VCaP (cell line): Measurements from ENCODE around the gene P2RY14.

Experiments used
- H3K27ac ChIP-seq: fragments of 450-650 bp; 2 replicates; pipeline ENCODE4 v1.5.1; 2017
- TF ChIP-seq, protein P1 (sequence below): fragments of 450-650 bp; conservative IDR thresholded peaks from 2 replicates; pipeline ENCODE4 v1.5.1; 2017; ENCODE audit warnings: mild to moderate bottlenecking, moderate library complexity

P2RY14 gene

DNA sequence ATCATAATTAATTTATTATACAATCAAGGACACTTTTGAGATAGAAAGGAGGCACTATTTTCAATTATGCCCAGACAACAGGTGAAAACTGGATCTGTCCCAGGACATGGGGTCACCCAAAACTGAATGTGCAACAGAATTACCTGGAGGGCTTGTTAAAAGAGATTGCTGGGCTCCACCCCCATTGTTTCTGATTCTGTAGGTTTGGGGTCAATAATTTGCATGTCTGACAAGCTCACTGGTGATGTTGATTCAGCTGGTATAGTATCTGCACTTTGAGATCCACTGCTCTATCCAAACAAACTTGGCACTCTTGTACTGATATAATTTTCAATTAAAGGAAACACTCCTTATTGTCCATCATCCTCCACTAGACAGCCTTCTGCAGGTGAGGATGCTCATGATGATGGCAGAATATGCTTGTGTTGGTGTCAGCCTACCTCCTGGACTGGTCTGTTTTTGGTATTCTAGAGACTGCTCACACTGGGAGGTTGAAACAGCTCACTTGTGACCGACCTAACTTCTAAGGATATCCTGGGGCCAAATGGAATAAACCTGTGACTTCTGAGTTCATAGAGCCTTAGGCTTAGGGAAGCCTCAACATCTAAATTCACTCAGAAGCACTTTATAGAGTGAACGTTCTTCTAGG, 2.2 kb downstream of the P2RY14 start:
- H3K27ac ChIP-seq = no peak overlapping the region
- TF ChIP-seq, protein P1, sequence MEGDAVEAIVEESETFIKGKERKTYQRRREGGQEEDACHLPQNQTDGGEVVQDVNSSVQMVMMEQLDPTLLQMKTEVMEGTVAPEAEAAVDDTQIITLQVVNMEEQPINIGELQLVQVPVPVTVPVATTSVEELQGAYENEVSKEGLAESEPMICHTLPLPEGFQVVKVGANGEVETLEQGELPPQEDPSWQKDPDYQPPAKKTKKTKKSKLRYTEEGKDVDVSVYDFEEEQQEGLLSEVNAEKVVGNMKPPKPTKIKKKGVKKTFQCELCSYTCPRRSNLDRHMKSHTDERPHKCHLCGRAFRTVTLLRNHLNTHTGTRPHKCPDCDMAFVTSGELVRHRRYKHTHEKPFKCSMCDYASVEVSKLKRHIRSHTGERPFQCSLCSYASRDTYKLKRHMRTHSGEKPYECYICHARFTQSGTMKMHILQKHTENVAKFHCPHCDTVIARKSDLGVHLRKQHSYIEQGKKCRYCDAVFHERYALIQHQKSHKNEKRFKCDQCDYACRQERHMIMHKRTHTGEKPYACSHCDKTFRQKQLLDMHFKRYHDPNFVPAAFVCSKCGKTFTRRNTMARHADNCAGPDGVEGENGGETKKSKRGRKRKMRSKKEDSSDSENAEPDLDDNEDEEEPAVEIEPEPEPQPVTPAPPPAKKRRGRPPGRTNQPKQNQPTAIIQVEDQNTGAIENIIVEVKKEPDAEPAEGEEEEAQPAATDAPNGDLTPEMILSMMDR = no peak

GRCh38 chr3:151275091-151275490, 3.3 kb downstream of the P2RY14 start:
- TF ChIP-seq, protein P1 = no peak
- no peak overlapping the region for H3K27ac ChIP-seq

GRCh38 chr3:151269631-151270030, 8.7 kb downstream of the P2RY14 start:
- TF ChIP-seq, protein P1 = no peak
- no peak overlapping the region for H3K27ac ChIP-seq

DNA sequence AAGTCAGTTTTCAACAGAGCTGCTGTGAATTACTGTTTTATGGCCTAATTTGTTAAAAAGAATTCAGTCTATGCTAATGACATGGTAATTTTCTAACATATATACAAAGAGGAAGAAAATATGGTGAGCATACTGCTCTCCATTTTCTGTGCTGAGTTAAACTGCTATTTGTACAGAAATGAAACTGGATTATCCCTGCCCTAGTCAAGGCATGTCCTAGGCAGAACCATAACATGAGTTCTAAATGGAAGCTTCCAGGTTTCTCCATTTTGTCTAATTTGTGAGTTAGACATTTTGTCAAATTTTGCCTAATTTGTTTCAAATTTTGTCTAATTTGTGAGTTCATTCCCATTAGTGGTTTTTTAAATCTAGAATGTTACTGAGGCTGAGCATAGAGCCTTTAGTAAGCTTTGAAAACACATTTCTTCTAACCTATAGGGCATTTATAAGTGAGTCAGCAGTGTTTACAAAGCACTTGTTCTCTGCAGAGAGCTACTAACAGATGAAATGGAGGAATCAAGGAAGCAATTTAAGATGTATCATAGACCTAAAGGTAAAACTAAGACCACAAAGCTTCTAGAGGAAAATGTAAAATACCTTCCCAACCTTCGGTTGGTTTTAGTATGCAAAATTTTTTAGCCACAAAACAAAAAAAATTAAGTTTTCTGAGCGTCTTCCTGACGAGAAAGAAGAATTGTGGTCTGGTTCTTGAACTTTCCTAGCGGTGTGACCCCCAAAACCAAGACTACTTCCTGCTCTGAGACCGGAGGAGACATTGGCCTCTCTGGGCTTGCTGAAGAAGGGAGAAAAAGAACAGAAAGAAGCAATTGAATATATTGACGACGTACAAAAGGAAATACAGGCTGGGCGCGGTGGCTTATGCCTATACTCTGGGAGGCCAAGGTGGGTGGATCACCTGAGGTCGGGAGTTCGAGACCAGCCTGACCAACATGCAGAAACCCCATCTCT, 9.8 kb downstream of the P2RY14 start:
- no peak overlapping the region for H3K27ac ChIP-seq
- TF ChIP-seq, protein P1 = no peak

DNA sequence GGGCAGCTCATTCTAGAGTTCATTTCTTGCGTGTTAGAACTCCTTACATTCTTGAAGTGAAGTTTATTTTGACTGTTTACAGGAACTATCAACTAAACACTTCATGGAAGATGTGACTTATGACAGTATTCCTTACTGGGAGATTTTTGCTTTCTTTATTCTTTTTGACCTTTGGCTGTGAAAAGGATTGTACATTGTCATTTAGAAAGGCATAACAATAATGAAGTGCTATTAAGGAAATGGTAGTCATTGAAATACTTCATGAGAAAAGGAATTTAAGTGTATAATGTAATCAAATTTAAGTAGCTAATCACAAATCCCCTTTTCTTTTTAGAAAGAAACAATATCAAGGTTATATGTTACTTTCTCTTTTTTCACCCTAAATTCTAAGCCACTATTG, 11.3 kb downstream of the P2RY14 start:
- TF ChIP-seq, protein P1 = no peak
- no peak overlapping the region for H3K27ac ChIP-seq

DNA sequence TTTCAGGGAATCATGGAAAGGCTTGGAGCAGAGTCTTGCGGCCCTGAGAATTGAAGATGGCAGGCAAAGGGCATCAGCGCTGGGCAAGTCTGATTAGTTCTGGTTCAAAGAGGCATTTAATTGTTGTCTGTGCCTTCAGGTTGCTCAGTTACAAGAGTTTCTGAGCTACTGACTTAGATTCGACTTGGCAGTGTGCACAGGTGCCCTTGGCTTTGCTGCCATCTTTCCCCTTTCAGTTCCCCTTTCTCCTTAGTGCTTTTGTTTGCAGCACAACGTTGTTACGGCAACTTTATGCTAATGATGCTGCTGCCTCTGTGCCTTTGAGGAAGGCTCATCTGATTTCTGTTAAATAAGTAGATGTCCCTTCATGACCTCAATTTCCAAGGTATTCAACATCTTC, 12.5 kb downstream of the P2RY14 start:
- H3K27ac ChIP-seq = no peak overlapping the region
- TF ChIP-seq, protein P1 = no peak

DNA sequence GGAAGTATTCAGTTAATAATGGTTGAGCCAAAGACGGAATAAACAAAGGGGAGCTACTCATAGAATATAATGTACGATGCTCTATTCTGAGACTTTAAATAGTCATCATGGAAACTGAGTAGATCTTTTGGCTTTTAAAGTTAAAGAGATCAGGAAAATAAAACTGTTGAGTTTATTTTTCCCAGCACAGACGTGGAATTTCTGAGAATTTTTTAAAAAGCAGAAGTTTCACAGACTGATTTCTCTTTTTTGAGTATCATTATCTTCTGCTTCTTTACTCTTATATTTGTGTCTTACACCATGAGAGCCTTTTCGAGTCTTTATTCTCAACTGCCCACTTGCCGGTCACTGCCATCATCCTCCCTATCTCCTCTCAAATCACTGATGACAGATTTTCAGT, 13.2 kb downstream of the P2RY14 start:
- no peak overlapping the region for H3K27ac ChIP-seq
- TF ChIP-seq, protein P1 = no peak
